ENCODE data around the gene AMPH.
"Not testable (repeated sequence)": the region's sequence is repeated elsewhere in the genome, so short reads cannot be mapped to it uniquely, and the experiment has no call there.

AMPH gene

DNA sequence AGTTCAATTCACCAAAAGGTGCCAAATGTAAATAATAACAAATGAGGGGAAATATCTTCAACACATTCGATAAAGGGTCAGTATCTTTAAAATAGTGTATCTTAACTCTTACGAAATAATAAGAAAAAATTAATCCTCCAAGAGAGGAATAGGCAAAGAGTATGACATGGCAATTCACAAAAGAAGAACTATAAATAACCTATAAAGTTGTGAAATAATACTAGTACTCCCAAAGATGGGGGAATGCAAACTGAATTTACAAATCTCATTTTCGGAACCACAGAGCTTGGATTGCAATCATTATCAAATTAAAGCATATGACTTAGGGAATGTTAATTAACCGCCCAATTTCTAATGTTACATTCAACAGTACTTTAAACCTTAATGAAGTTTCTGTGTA, 279.6 kb downstream of the AMPH start:
- Histone ChIP-seq H3K9me3 (ENCODE audit: insufficient read depth, low read length) (no peaks in the 10 kb centered on the region), H3K27me3 (ENCODE audit: low read depth, low read length) (no peaks in the 10 kb centered on the region), H3K9ac (ENCODE audit: low read length) (no peak overlapping the region), H4K20me1 (ENCODE audit: insufficient read depth, low read length) (no peaks in the 10 kb centered on the region), H3K4me2 (ENCODE audit: low read length) (no peak overlapping the region), H3K27ac (ENCODE audit: low read length) (no peak overlapping the region), H3K36me3 (replicated peaks; ENCODE audit: low read depth, low read length) (no peaks in the 10 kb centered on the region), H3K79me2 (ENCODE audit: low read length) (no peaks in the 10 kb centered on the region), H2AFZ (ENCODE audit: low read depth, low read length) (no peak overlapping the region), H3K4me1 (ENCODE audit: low read length) (no peaks in the 10 kb centered on the region), H3K4me3 (ENCODE audit: low read length) (no peak overlapping the region)
- TF ChIP-seq, protein P1, sequence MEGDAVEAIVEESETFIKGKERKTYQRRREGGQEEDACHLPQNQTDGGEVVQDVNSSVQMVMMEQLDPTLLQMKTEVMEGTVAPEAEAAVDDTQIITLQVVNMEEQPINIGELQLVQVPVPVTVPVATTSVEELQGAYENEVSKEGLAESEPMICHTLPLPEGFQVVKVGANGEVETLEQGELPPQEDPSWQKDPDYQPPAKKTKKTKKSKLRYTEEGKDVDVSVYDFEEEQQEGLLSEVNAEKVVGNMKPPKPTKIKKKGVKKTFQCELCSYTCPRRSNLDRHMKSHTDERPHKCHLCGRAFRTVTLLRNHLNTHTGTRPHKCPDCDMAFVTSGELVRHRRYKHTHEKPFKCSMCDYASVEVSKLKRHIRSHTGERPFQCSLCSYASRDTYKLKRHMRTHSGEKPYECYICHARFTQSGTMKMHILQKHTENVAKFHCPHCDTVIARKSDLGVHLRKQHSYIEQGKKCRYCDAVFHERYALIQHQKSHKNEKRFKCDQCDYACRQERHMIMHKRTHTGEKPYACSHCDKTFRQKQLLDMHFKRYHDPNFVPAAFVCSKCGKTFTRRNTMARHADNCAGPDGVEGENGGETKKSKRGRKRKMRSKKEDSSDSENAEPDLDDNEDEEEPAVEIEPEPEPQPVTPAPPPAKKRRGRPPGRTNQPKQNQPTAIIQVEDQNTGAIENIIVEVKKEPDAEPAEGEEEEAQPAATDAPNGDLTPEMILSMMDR (IDR thresholded peaks at IDR 0.05; ENCODE audit: low read depth, low read length) = no peak
- no peak for TF ChIP-seq EZH2phosphoT487 (IDR thresholded peaks at IDR 0.05; ENCODE audit: low read depth)

DNA sequence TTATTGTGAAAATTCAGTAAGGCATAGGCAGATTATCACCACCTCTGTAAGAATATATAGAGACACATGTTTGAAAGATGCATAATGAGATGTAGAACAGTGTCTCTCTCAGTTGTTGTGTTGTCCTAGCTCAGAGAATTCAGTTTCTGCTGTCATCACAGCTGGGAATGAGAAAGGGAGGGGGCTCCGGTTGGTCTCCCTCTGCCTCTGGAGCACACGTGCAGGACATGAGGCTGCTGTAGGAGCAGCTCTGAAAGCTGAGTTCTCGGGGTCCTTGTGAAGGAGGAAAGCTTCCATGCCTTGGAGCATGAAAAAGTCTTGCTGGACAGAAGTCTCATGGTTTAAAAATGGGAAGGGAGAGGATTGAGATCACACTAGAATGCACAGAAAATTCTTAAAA, 280.4 kb downstream of the AMPH start:
- not testable (repeated sequence) for H3K4me3 ChIP-seq (ENCODE audit: low read length); H3K79me2 ChIP-seq (ENCODE audit: low read length); H3K9ac ChIP-seq (ENCODE audit: low read length); H2AFZ ChIP-seq (ENCODE audit: low read depth, low read length); H3K27ac ChIP-seq (ENCODE audit: low read length); H3K4me2 ChIP-seq (ENCODE audit: low read length); H3K36me3 ChIP-seq (replicated peaks; ENCODE audit: low read depth, low read length); H3K9me3 ChIP-seq (ENCODE audit: insufficient read depth, low read length); H4K20me1 ChIP-seq (ENCODE audit: insufficient read depth, low read length); H3K27me3 ChIP-seq (ENCODE audit: low read depth, low read length); H3K4me1 ChIP-seq (ENCODE audit: low read length)

DNA sequence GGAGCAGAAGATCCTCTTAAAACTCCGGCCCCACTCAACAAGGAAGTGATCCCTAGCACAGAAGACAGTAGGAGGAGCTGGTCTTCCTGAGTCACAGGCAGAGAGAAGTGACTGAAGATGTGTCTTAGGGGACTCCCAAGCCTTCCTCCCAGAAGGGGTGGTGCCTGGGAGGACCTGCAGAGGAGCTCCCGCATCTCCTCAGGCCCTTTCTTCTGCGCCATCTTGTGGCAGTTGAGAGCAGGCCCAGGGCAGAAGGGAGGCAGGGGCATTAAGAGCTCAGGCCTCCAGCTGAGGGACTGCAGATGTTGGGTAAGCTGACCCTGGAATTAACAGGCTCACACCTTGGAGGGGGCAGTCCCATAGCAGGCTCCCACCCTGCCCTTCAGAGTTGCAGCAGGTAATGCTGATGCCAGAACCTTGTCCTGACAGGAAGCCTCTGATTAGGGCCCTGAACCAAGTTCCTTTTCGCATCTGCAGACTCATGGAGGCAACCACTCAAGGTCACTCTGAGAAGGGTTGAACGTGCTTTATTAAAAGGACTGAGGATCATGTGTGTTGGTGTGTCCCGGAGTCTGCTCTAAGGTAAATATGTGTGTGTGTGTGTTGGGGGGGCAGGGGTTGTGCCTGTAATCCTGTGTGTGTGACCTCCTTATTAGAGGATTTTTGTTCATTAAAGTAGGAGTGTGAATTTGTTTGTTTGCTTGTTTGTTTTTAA, 281.1 kb downstream of the AMPH start:
- H3K9ac ChIP-seq (ENCODE audit: low read length); H4K20me1 ChIP-seq (ENCODE audit: insufficient read depth, low read length); H3K9me3 ChIP-seq (ENCODE audit: insufficient read depth, low read length); H3K27ac ChIP-seq (ENCODE audit: low read length); H3K4me1 ChIP-seq (ENCODE audit: low read length); H3K4me3 ChIP-seq (ENCODE audit: low read length); H2AFZ ChIP-seq (ENCODE audit: low read depth, low read length); H3K36me3 ChIP-seq (replicated peaks; ENCODE audit: low read depth, low read length); H3K27me3 ChIP-seq (ENCODE audit: low read depth, low read length); H3K4me2 ChIP-seq (ENCODE audit: low read length); H3K79me2 ChIP-seq (ENCODE audit: low read length): not testable (repeated sequence)

DNA sequence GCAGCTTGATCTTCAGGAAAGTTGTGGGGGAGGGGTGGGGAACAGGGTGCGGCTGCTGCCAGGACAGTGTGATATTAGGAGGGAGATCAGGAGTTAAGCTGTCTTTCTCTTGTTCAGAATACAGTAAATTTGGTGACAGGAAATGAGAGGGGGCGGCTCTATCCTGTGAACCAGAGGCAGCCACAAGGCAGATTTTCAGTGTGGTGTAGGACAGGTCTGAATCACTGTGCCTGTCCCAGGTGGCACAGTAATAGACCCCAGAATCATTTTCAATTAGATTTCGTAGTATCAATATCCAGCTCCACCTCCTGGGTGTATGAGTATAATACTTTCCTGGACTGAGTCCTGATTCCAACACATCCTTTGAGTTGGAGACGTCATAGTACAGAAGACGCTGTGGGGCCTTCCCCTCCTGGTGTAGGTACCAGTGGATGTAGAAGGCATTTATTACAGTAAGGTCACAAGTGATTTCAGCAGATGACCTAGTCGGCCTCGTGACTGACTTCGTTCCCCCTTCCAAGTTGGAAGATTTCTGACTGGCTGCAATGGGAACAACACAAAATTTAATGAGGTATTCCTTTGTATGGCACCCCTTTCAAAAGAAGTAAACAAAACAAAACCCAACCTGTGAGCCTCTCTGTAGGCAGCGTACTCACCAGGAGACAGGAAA, 281.9 kb downstream of the AMPH start:
- not testable (repeated sequence) for H3K27ac ChIP-seq (ENCODE audit: low read length); H3K4me2 ChIP-seq (ENCODE audit: low read length); H3K36me3 ChIP-seq (replicated peaks; ENCODE audit: low read depth, low read length); H3K4me3 ChIP-seq (ENCODE audit: low read length); H3K27me3 ChIP-seq (ENCODE audit: low read depth, low read length); H3K9me3 ChIP-seq (ENCODE audit: insufficient read depth, low read length); H4K20me1 ChIP-seq (ENCODE audit: insufficient read depth, low read length); H3K4me1 ChIP-seq (ENCODE audit: low read length); H3K79me2 ChIP-seq (ENCODE audit: low read length); H2AFZ ChIP-seq (ENCODE audit: low read depth, low read length); H3K9ac ChIP-seq (ENCODE audit: low read length)

DNA sequence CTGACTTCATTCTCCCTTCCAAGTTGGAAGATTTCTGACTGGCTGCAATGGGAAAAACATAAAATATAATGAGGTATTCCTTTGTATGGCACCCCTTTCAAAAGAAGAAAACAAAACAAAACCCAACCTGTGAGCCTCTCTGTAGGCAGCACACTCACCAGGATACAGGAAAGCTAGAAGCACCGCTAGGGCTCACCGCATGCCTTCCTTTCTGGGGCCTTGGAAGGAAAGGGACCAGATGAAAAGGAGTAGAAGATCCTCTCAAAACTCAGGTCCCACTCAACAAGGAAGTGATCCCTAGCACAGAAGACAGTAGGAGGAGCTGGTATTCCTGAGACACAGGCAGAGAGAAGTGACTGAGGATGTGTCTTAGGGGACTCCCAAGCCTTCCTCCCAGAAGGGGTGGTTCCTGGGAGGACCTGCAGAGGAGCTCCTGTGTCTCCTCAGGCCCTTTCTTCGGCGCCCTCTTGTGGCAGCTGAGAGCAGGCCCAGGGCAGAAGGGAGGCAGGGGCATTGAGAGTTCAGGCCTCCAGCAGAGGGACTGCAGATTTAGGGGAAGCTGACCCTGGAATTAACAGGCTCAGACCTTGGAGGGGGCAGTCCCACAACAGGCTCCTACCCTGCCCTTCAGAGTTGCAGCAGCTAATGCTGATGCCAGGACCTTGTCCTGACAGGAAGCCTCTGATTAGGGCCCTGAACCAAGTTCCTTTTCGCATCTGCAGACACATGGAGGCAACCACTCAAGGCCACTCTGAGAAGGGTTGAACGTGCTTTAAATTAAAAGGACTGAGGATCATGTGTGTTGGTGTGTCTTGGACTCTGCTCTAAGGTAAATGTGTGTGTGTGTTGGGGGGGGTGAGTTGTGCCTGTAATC, 285.6 kb downstream of the AMPH start:
- not testable (repeated sequence) for H3K79me2 ChIP-seq (ENCODE audit: low read length); H3K4me2 ChIP-seq (ENCODE audit: low read length); H3K27me3 ChIP-seq (ENCODE audit: low read depth, low read length); H3K9me3 ChIP-seq (ENCODE audit: insufficient read depth, low read length); H3K4me1 ChIP-seq (ENCODE audit: low read length); H3K4me3 ChIP-seq (ENCODE audit: low read length); H3K36me3 ChIP-seq (replicated peaks; ENCODE audit: low read depth, low read length); H3K27ac ChIP-seq (ENCODE audit: low read length); H3K9ac ChIP-seq (ENCODE audit: low read length); H4K20me1 ChIP-seq (ENCODE audit: insufficient read depth, low read length)
- TF ChIP-seq, protein P1 (IDR thresholded peaks at IDR 0.05; ENCODE audit: low read depth, low read length) = peak; percentile 66
- peak overlapping the region; percentile 65; the same call in 1 of the 2 replicates for H2AFZ ChIP-seq (ENCODE audit: low read depth, low read length)

DNA sequence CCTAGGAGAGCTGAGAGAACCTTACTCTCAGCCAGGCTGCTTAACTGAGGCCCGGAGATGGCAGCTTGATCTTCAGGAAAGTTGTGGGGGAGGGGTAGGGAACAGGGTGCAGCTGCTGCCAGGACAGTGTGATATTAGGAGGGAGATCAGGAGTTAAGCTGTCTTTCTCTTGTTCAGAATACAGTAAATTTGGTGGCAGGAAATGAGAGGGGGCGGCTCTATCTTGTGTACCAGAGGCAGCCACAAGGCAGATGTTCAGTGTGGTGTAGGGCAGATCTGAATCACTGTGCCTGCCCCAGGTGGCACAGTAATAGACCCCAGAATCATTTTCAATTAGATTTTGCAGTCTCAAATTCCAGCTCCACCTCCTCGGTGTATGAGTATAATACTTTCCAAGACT, 286.4 kb downstream of the AMPH start:
- not testable (repeated sequence) for H3K9ac ChIP-seq (ENCODE audit: low read length); H3K79me2 ChIP-seq (ENCODE audit: low read length); H4K20me1 ChIP-seq (ENCODE audit: insufficient read depth, low read length); H3K27me3 ChIP-seq (ENCODE audit: low read depth, low read length); H3K27ac ChIP-seq (ENCODE audit: low read length); H3K4me3 ChIP-seq (ENCODE audit: low read length); H3K4me2 ChIP-seq (ENCODE audit: low read length); H2AFZ ChIP-seq (ENCODE audit: low read depth, low read length); H3K4me1 ChIP-seq (ENCODE audit: low read length); H3K36me3 ChIP-seq (replicated peaks; ENCODE audit: low read depth, low read length); H3K9me3 ChIP-seq (ENCODE audit: insufficient read depth, low read length)

DNA sequence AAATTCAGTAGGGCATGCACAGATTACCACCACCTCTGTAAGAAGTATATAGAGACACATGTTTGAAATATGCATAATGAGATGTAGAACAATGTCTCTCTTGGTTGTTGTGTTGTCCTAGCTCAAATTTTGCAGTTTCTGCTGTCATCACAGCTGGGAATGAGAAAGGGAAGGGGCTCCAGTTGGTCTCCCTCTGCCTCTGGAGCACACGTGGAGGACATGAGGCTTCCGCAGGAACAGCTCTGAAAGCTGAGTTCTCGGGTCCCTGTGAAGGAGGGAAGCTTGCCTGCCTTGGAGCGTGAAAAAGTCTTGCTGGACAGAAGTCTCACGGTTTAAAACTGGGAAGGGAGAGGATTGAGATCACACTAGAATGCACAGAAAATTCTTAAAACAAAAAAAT, 289.0 kb downstream of the AMPH start:
- not testable (repeated sequence) for H2AFZ ChIP-seq (ENCODE audit: low read depth, low read length); H3K36me3 ChIP-seq (replicated peaks; ENCODE audit: low read depth, low read length); H3K27me3 ChIP-seq (ENCODE audit: low read depth, low read length); H3K9ac ChIP-seq (ENCODE audit: low read length); H3K79me2 ChIP-seq (ENCODE audit: low read length); H3K27ac ChIP-seq (ENCODE audit: low read length); H3K4me1 ChIP-seq (ENCODE audit: low read length); H3K4me2 ChIP-seq (ENCODE audit: low read length); H3K4me3 ChIP-seq (ENCODE audit: low read length); H4K20me1 ChIP-seq (ENCODE audit: insufficient read depth, low read length); H3K9me3 ChIP-seq (ENCODE audit: insufficient read depth, low read length)
